IMR-90 (cell line): ENCODE measurements around the gene ERGIC1. TPM values are rescaled to one million over a fixed set of nuclear protein-coding genes. Genes with fewer than 3 reads are reported as not detected.
"Not testable (repeated sequence)": the region's sequence is repeated elsewhere in the genome, so short reads cannot be mapped to it uniquely, and the experiment has no call there.

Experiments used
- ATAC-seq: fragments of 200-7000 bp; cut with Tn5 transposase; 2 replicates; pipeline ENCODE4 v1.9.1; 2020; ENCODE audit warnings: low read depth, mild to moderate bottlenecking, moderate library complexity
- BruUV-seq: library from RNA; stranded (reverse); fragments of 400-500 nt; replicated peaks from 2 replicates; lab custom pipeline; 2021; lab: Mats Ljungman, UMichigan
- CTCF ChIA-PET: fragments of 300-600 bp; formaldehyde crosslinking; extraction: SDS; loops from one replicate; lab custom pipeline; 2021; ENCODE audit warnings: antibody characterized with exemption; lab: Yijun Ruan, JAX
- POLR2A ChIA-PET: fragments of 300-600 bp; sonication (Branson Sonifier 250); formaldehyde crosslinking; loops from one replicate; lab custom pipeline; 2022; ENCODE audit warnings: antibody characterized with exemption; ENCODE audit not compliant: unreplicated experiment; lab: Charles Lee
- DNase-seq: peaks from one replicate; pipeline ENCODE4 v3.0.0; 2013
- H2AFZ ChIP-seq: replicated peaks from 2 replicates; pipeline ENCODE3; 2013; ENCODE audit warnings: low read length, mild to moderate bottlenecking; ENCODE audit not compliant: poor library complexity
- H2AK5ac ChIP-seq: 2 replicates; pipeline ENCODE4 v1.6.1; 2013; ENCODE audit warnings: low read depth, low read length, inconsistent platforms
- H2AK9ac ChIP-seq: replicated peaks from 2 replicates; pipeline ENCODE3; 2013; ENCODE audit warnings: mild to moderate bottlenecking, low read depth, low read length, moderate library complexity; ENCODE audit not compliant: poor library complexity
- H2BK120ac ChIP-seq: 2 replicates; pipeline ENCODE4 v1.6.1; 2013; ENCODE audit warnings: low read depth, low read length, inconsistent platforms
- H2BK15ac ChIP-seq: 3 replicates; pipeline ENCODE4 v1.6.1; 2013; ENCODE audit warnings: low read depth, low read length, inconsistent platforms
- H2BK20ac ChIP-seq: 2 replicates; pipeline ENCODE4 v1.6.1; 2013; ENCODE audit warnings: low read depth, mild to moderate bottlenecking, inconsistent platforms, low read length, moderate library complexity
- H2BK5ac ChIP-seq: 2 replicates; pipeline ENCODE4 v1.6.1; 2013; ENCODE audit warnings: mild to moderate bottlenecking, low read depth, low read length, inconsistent platforms; ENCODE audit not compliant: poor library complexity, severe bottlenecking
- H3K14ac ChIP-seq: replicated peaks from 2 replicates; pipeline ENCODE4 v1.6.1; 2013; ENCODE audit warnings: low read depth, low read length, inconsistent platforms
- H3K18ac ChIP-seq: 2 replicates; pipeline ENCODE4 v1.6.1; 2013; ENCODE audit warnings: low read depth, low read length, control low read depth
- H3K23ac ChIP-seq: 2 replicates; pipeline ENCODE4 v1.6.1; 2013; ENCODE audit warnings: low read depth, low read length, inconsistent platforms
- H3K27ac ChIP-seq: 2 replicates; pipeline ENCODE4 v1.5.1; 2013; ENCODE audit warnings: mild to moderate bottlenecking, control low read depth, low read length; ENCODE audit not compliant: insufficient read depth
- H3K27me3 ChIP-seq: 2 replicates; pipeline ENCODE4 v1.6.1; 2013; ENCODE audit warnings: low read length; ENCODE audit not compliant: control insufficient read depth, insufficient read depth
- H3K36me3 ChIP-seq: 2 replicates; pipeline ENCODE4 v1.6.1; 2013; ENCODE audit warnings: low read length, mixed read lengths; ENCODE audit not compliant: control insufficient read depth, insufficient read depth
- H3K4ac ChIP-seq: 2 replicates; pipeline ENCODE4 v1.6.1; 2013; ENCODE audit warnings: low read depth, low read length, inconsistent platforms
- H3K4me1 ChIP-seq: 2 replicates; pipeline ENCODE4 v1.6.1; 2013; ENCODE audit warnings: low read length, mixed read lengths; ENCODE audit not compliant: control insufficient read depth, insufficient read depth
- H3K4me2 ChIP-seq: 2 replicates; pipeline ENCODE4 v1.6.1; 2013; ENCODE audit warnings: low read depth, mild to moderate bottlenecking, control low read depth, low read length, moderate library complexity
- H3K4me3 ChIP-seq: 2 replicates; pipeline ENCODE4 v1.5.1; 2013; ENCODE audit warnings: low read depth, mild to moderate bottlenecking, control low read depth, low read length, moderate library complexity; ENCODE audit not compliant: insufficient read depth
- H3K56ac ChIP-seq: 2 replicates; pipeline ENCODE4 v1.6.1; 2013; ENCODE audit warnings: low read length, inconsistent platforms; ENCODE audit not compliant: insufficient read depth; ENCODE audit errors: extremely low read depth
- H3K79me1 ChIP-seq, 2 experiments: 2 replicates each; pipeline ENCODE4 v1.6.1; 2013; ENCODE audit warnings: low read length in 2 of 2, inconsistent platforms in 1 of 2, low read depth in 1 of 2
- H3K9ac ChIP-seq: 2 replicates; pipeline ENCODE4 v1.6.1; 2013; ENCODE audit warnings: low read depth, low read length, control low read depth
- H3K9me1 ChIP-seq: 2 replicates; pipeline ENCODE4 v1.6.1; 2013; ENCODE audit warnings: low read length, inconsistent platforms; ENCODE audit not compliant: insufficient read depth
- H3K9me3 ChIP-seq: 2 replicates; pipeline ENCODE4 v1.6.1; 2013; ENCODE audit warnings: low read length; ENCODE audit not compliant: control insufficient read depth, insufficient read depth
- H4K20me1 ChIP-seq: 2 replicates; pipeline ENCODE4 v1.6.1; 2013; ENCODE audit warnings: low read length, inconsistent platforms; ENCODE audit not compliant: insufficient read depth
- H4K5ac ChIP-seq: 2 replicates; pipeline ENCODE4 v1.6.1; 2013; ENCODE audit warnings: mild to moderate bottlenecking, low read depth, low read length, control low read depth
- H4K8ac ChIP-seq, 2 experiments: 2 replicates each; pipeline ENCODE4 v1.6.1; 2013; ENCODE audit warnings: low read depth in 2 of 2, low read length in 2 of 2, control low read depth in 1 of 2, inconsistent platforms in 1 of 2
- H4K91ac ChIP-seq: 2 replicates; pipeline ENCODE4 v1.6.1; 2013; ENCODE audit warnings: low read depth, low read length, inconsistent platforms; ENCODE audit not compliant: insufficient read depth
- WGBS, 2 experiments: methylation state at CpG; one replicate each; pipeline versions ENCODE4 v1.1.5 to v1.1.7; 2013; ENCODE audit warnings: missing lambda C conversion rate in 2 of 2; ENCODE audit not compliant: insufficient read length in 1 of 2; ENCODE audit errors: extremely low coverage in 2 of 2; 5-methylcytosine and 5-hydroxymethylcytosine counted together
- dilution Hi-C: fragments of 300-500 bp; cut with HindIII; formaldehyde crosslinking; loops from one replicate; pipeline ENCODE4 v1.14.3; 2018; ENCODE audit warnings: low sequenced_read_pairs; ENCODE audit not compliant: unreplicated experiment
- in situ Hi-C: fragments of 300-500 bp; cut with MboI; formaldehyde crosslinking; loops from 3 replicates; pipeline ENCODE4 v1.14.3; 2019; ENCODE audit warnings: low sequenced_read_pairs, inconsistent platforms, mixed read lengths
- intact Hi-C: fragments of 100-400 bp; cut with micrococcal nuclease; formaldehyde crosslinking; loops from 2 replicates; pipeline ENCODE4 v1.10.0; 2022
- polyA plus RNA-seq, 3 experiments: library from polyadenylated mRNA; depleted of rRNA; stranded (reverse); fragments of >200 nt; gene quantifications; 2 replicates each; pipeline ENCODE4 v1.2.3, GENCODE V29; 2012; ENCODE audit warnings: low replicate concordance in 1 of 3
- total RNA-seq: library from RNA; depleted of rRNA; stranded (reverse); fragments of >200 nt; gene quantifications from 2 replicates; pipeline ENCODE4 v1.2.3, GENCODE V29; 2012

The ERGIC1 gene
- total and polyA plus RNA-seq, 2 of the 4 experiments (the other 2 are of a cell fraction): 134 to 192 TPM

DNA sequence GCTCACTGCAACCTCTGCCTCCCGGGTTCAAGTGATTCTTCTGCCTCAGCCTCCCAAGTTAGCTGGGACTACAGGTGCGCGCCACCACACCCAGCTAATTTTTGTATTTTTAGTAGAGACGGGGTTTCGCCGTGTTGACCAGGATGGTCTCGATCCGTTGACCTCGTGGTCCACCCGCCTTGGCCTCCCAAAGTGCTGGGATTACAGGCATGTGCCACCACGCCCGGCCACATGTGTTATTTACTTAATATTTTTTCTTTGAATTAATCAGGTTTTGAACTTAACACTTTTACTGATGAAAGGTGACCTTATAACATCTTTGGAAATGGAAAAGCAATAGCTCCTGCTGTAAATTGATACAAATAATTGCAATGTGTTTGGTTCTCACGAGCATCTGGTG is 13.5 kb downstream of the ERGIC1 start:
- H4K91ac ChIP-seq, H2AFZ ChIP-seq, H3K27ac ChIP-seq, DNase-seq, in situ Hi-C loops, H3K56ac ChIP-seq, dilution Hi-C loops, H2BK15ac ChIP-seq, H3K36me3 ChIP-seq, BruUV-seq, H3K27me3 ChIP-seq, H3K9me3 ChIP-seq, H2BK120ac ChIP-seq, CTCF ChIA-PET, H2AK9ac ChIP-seq, H2AK5ac ChIP-seq, H2BK20ac ChIP-seq, H4K8ac ChIP-seq, ATAC-seq, intact Hi-C loops, H3K9ac ChIP-seq, H3K4me3 ChIP-seq, H3K4me2 ChIP-seq, H2BK5ac ChIP-seq, H3K14ac ChIP-seq, H3K4ac ChIP-seq, H3K18ac ChIP-seq, H4K5ac ChIP-seq: not testable (repeated sequence)
- Histone ChIP-seq H3K4me1 (peaks cover 14% of the 10 kb centered on the region), H4K20me1 (peaks cover 37% of the 10 kb centered on the region), H3K79me1 (peaks cover 16 to 86% of the 10 kb centered on the region in 2 experiments), H3K9me1 (peaks cover 46% of the 10 kb centered on the region), H3K23ac (peak overlapping the region; percentile 25; the same call in 1 of the 2 replicates)
- 74% methylated on average over 6 of the region's 13 CpGs; no CpG with 5 or more reads in 1 of the 2 experiments for WGBS, 2 experiments
- POLR2A ChIA-PET: interaction anchor here (1.7 kb wide), 1 partner anchor 76 kb away, joined by 6 read pairs; the partner anchor contains the start of gene DUSP1
